GM12878 (cell line): Measurements from ENCODE around the gene BBLN. TPM values are rescaled to one million over a fixed set of nuclear protein-coding genes. Genes with fewer than 3 reads are reported as not detected.

Experiments
- ATAC-seq: fragments of 200-7000 bp; cut with Tn5 transposase; 3 replicates; pipeline ENCODE4 v1.9.1; 2020; ENCODE audit warnings: mild to moderate bottlenecking, moderate library complexity
- BruUV-seq: library from RNA; stranded (reverse); fragments of 400-500 nt; replicated peaks from 2 replicates; lab custom pipeline; 2021; lab: Mats Ljungman, UMichigan
- CTCF ChIA-PET: fragments of 300-600 bp; sonication (Branson Sonifier 250); formaldehyde crosslinking; extraction: SDS; loops from one replicate; lab custom pipeline; 2021; ENCODE audit warnings: inconsistent platforms; lab: Yijun Ruan, JAX
- POLR2A ChIA-PET: fragments of 350-600 bp; formaldehyde crosslinking; extraction: SDS; loops from one replicate; lab custom pipeline; 2021; ENCODE audit warnings: inconsistent platforms; lab: Charles Lee
- RAD21 ChIA-PET: fragments of 300-600 bp; sonication (Branson Sonifier 250); formaldehyde crosslinking; loops from one replicate; lab custom pipeline; 2023; ENCODE audit warnings: antibody characterized with exemption; ENCODE audit not compliant: unreplicated experiment; lab: Charles Lee
- SMC1A ChIA-PET: fragments of 300-600 bp; sonication (Branson Sonifier 250); formaldehyde crosslinking; loops from one replicate; lab custom pipeline; 2023; ENCODE audit not compliant: unreplicated experiment, uncharacterized antibody; lab: Charles Lee
- DNase-seq: peaks from one replicate; pipeline ENCODE4 v3.0.0-alpha.2; 2011; ENCODE audit warnings: low read depth, low spot score
- FAIRE-seq: peaks from 3 replicates; lab custom pipeline; 2011; peaks lifted over from hg19 to GRCh38; lab: Jason Lieb, UNC
- H2AFZ ChIP-seq: 2 replicates; pipeline ENCODE4 v1.6.0; 2011; ENCODE audit warnings: low read depth, low read length, control low read depth; ENCODE audit not compliant: control insufficient read depth
- H3K27ac ChIP-seq: 2 replicates; pipeline ENCODE4 v1.5.1; 2011; ENCODE audit warnings: control low read depth; ENCODE audit not compliant: control insufficient read depth, insufficient read depth
- H3K27me3 ChIP-seq, 2 experiments: replicated peaks in 1 of 2; 2 replicates each; pipeline versions ENCODE4 v1.6.0 to v1.6.1; 2011; ENCODE audit warnings: low read length in 1 of 2; ENCODE audit not compliant: control insufficient read depth in 2 of 2, insufficient read depth in 2 of 2
- H3K36me3 ChIP-seq, 2 experiments: 2 replicates each; pipeline ENCODE4 v1.5.1; 2011; ENCODE audit warnings: low read length in 1 of 2; ENCODE audit not compliant: control insufficient read depth in 2 of 2, insufficient read depth in 2 of 2
- H3K4me1 ChIP-seq: 2 replicates; pipeline ENCODE4 v1.6.1; 2011; ENCODE audit warnings: mild to moderate bottlenecking, low read length, moderate library complexity, mixed read lengths; ENCODE audit not compliant: control insufficient read depth, insufficient read depth
- H3K4me2 ChIP-seq: 2 replicates; pipeline ENCODE4 v1.6.0; 2011; ENCODE audit warnings: control low read depth; ENCODE audit not compliant: control insufficient read depth, insufficient read depth
- H3K4me3 ChIP-seq: fragments of 200-600 bp; sonication (generic); 2 replicates; pipeline ENCODE4 v1.5.1; 2016
- H3K79me2 ChIP-seq: 2 replicates; pipeline ENCODE4 v1.6.0; 2011; ENCODE audit warnings: low read length; ENCODE audit not compliant: control insufficient read depth, insufficient read depth
- H3K9ac ChIP-seq: 2 replicates; pipeline ENCODE4 v1.8.0; 2011; ENCODE audit warnings: low read length, control low read depth, mixed read lengths; ENCODE audit not compliant: control insufficient read depth, insufficient read depth
- H3K9me3 ChIP-seq: replicated peaks from 3 replicates; pipeline ENCODE4 v1.5.1; 2011; ENCODE audit warnings: mild to moderate bottlenecking, low read length; ENCODE audit not compliant: control insufficient read depth, insufficient read depth
- H4K20me1 ChIP-seq: 2 replicates; pipeline ENCODE4 v1.6.0; 2011; ENCODE audit not compliant: control insufficient read depth, insufficient read depth
- ATF2 ChIP-seq: IDR thresholded peaks from 2 replicates; pipeline ENCODE4 v1.6.1; 2012; ENCODE audit warnings: low read length, inconsistent platforms
- CBFB ChIP-seq: IDR thresholded peaks from 2 replicates; pipeline ENCODE4 v1.6.1; 2016; ENCODE audit warnings: antibody characterized with exemption, low read depth
- CREB1 ChIP-seq: IDR thresholded peaks from 2 replicates; pipeline ENCODE4 v1.6.1; 2012; ENCODE audit warnings: low read depth, mild to moderate bottlenecking, inconsistent platforms
- EZH2 ChIP-seq: IDR thresholded peaks from 2 replicates; pipeline ENCODE4 v1.6.1; 2012; ENCODE audit warnings: low read depth, mild to moderate bottlenecking, control low read depth, inconsistent platforms, low read length, borderline replicate concordance; ENCODE audit not compliant: control insufficient read depth
- IKZF1 ChIP-seq: fragments of 450-650 bp; conservative IDR thresholded peaks from 2 replicates; pipeline ENCODE4 v1.6.1; 2017; ENCODE audit warnings: antibody characterized with exemption, mild to moderate bottlenecking
- MAX ChIP-seq: IDR thresholded peaks from 2 replicates; pipeline ENCODE4 v1.6.1; 2012; ENCODE audit warnings: low read depth, low read length, improper control_type of control experiment
- MTA2 ChIP-seq: fragments of 450-650 bp; IDR thresholded peaks from 2 replicates; pipeline ENCODE4 v1.6.1; 2016; ENCODE audit warnings: low read depth, mild to moderate bottlenecking, moderate library complexity
- MYB ChIP-seq: fragments of 150-350 bp; IDR thresholded peaks from 2 replicates; pipeline ENCODE4 v1.6.1; 2014; ENCODE audit warnings: mild to moderate bottlenecking, low read depth, low read length, borderline replicate concordance
- MYC ChIP-seq: IDR thresholded peaks from 2 replicates; pipeline ENCODE4 v1.6.1; 2011; ENCODE audit warnings: mild to moderate bottlenecking, low read length, moderate library complexity, inconsistent platforms; ENCODE audit not compliant: insufficient read depth, insufficient replicate concordance, insufficient read length, severe bottlenecking
- RUNX3 ChIP-seq: IDR thresholded peaks from 2 replicates; pipeline ENCODE4 v1.6.1; 2012; ENCODE audit warnings: low read length, inconsistent platforms
- SKIL ChIP-seq: fragments of 450-650 bp; IDR thresholded peaks from 2 replicates; pipeline ENCODE4 v1.6.1; 2017; ENCODE audit warnings: mild to moderate bottlenecking, low read depth, inconsistent platforms; ENCODE audit not compliant: poor library complexity, severe bottlenecking
- SPI1 ChIP-seq: IDR thresholded peaks from 2 replicates; pipeline ENCODE4 v1.6.1; 2011; ENCODE audit warnings: low read depth, mild to moderate bottlenecking, low read length, moderate library complexity, borderline replicate concordance; ENCODE audit not compliant: insufficient read depth
- SREBF1 ChIP-seq: IDR thresholded peaks from 2 replicates; pipeline ENCODE4 v1.6.1; 2012; ENCODE audit warnings: mild to moderate bottlenecking, low read length
- WGBS: methylation state at CpG from one replicate; pipeline ENCODE4 v1.1.6; 2016; ENCODE audit warnings: low lambda C conversion rate; ENCODE audit not compliant: insufficient replicate concordance, insufficient coverage; ENCODE audit errors: missing lambda C conversion rate; 5-methylcytosine and 5-hydroxymethylcytosine counted together
- in situ Hi-C: fragments of 300-500 bp; cut with MboI; formaldehyde crosslinking; loops from 9 replicates; pipeline ENCODE4 v1.14.3; 2018; ENCODE audit warnings: mixed read lengths
- intact Hi-C: fragments of 100-400 bp; cut with micrococcal nuclease; formaldehyde crosslinking; loops from one replicate; pipeline ENCODE4 v1.14.2; 2022; ENCODE audit not compliant: unreplicated experiment
- polyA plus RNA-seq, 11 experiments: library from polyadenylated mRNA; depleted of rRNA in 4 of 11; unstranded in 6 of 11; stranded (reverse) in 5 of 11; fragments of >200 nt; fragmentation: Nextera tagmentation in 4 of 11; fragmentation: Illumina TruSeq in 1 of 11; extraction: Ambion mirVana in 4 of 11; extraction: Trizol in 1 of 11; gene quantifications; 1 replicate in 1 of 11; 2 replicates in 10 of 11; pipeline versions ENCODE4 v1.2.1 to v1.2.3, GENCODE V29; 2011 to 2016; ENCODE audit warnings: inconsistent platforms in 2 of 11, missing spikeins in 2 of 11, low read depth in 1 of 11
- total RNA-seq, 4 experiments: library from RNA; depleted of rRNA in 3 of 4; stranded (reverse); fragments of >200 nt in 3 of 4; fragmentation: Illumina TruSeq in 1 of 4; extraction: Trizol in 1 of 4; gene quantifications; 2 replicates each; pipeline versions ENCODE4 v1.2.1 to v1.2.3, GENCODE V29; 2013 to 2021
- TF ChIP-seq, protein P1 (sequence below): fragments of 450-650 bp; IDR thresholded peaks from 2 replicates; pipeline ENCODE4 v1.6.1; 2017; ENCODE audit warnings: low read depth, mild to moderate bottlenecking, moderate library complexity

BBLN gene
- total and polyA plus RNA-seq, 10 of the 15 experiments (the other 5 are each of a cell fraction or from before 2014, with no cell fraction given) = 3.8 to 194 (median 66.2) TPM

GRCh38 chr9:128127990-128128835, 31.9 kb upstream of the BBLN start:
- SMC1A ChIA-PET = interaction anchor here (1.4 kb wide), 1 partner anchor 10 kb away, joined by 6 read pairs; no protein-coding TSS in a partner anchor
- DNase-seq = peak; percentile 68
- RAD21 ChIA-PET = interaction anchor here (0.7 to 1.4 kb wide), 9 partner anchors 11 to 393 kb away, joined by 3 to 8 read pairs (median 4); partner anchors contain the start of genes GOLGA2, NAIF1, SWI5 and TOR2A
- TF ChIP-seq MYC = peak; percentile 80
- TF ChIP-seq CBFB = peak; percentile 70; the same call in 1 of the 2 replicates
- TF ChIP-seq MTA2 = 0 out of 2 replicates have a peak, but pooled peaks have one; percentile 29
- peak; percentile 37 for TF ChIP-seq SKIL
- TF ChIP-seq ATF2 = no peak
- TF ChIP-seq MAX = peak; percentile 72
- peak; percentile 68 for TF ChIP-seq IKZF1
- TF ChIP-seq, protein P1, sequence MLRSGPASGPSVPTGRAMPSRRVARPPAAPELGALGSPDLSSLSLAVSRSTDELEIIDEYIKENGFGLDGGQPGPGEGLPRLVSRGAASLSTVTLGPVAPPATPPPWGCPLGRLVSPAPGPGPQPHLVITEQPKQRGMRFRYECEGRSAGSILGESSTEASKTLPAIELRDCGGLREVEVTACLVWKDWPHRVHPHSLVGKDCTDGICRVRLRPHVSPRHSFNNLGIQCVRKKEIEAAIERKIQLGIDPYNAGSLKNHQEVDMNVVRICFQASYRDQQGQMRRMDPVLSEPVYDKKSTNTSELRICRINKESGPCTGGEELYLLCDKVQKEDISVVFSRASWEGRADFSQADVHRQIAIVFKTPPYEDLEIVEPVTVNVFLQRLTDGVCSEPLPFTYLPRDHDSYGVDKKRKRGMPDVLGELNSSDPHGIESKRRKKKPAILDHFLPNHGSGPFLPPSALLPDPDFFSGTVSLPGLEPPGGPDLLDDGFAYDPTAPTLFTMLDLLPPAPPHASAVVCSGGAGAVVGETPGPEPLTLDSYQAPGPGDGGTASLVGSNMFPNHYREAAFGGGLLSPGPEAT = peak; percentile 98
- TF ChIP-seq EZH2 = no peak
- TF ChIP-seq RUNX3 = peak; percentile 90
- TF ChIP-seq CREB1 = peak; percentile 69
- TF ChIP-seq SPI1 = no peak
- TF ChIP-seq MYB = peak; percentile 97
- TF ChIP-seq SREBF1 = no peak

More at GRCh38 chr9:128127990-128128835, 31.9 kb upstream of the BBLN start:
- ATAC-seq (peak; percentile 76), FAIRE-seq (peak; percentile 78)
- no peaks in the 10 kb centered on the region; a peak in 2 of 4 replicates for H3K27me3 ChIP-seq
- BruUV-seq = no TSS peak
- H3K9me3 ChIP-seq = no peaks in the 10 kb centered on the region
- H3K27ac ChIP-seq = peak overlapping the region; percentile 99
- H3K79me2 ChIP-seq = peaks cover 32% of the 10 kb centered on the region
- H3K36me3 ChIP-seq = peaks cover 0 to 9% of the 10 kb centered on the region in 2 experiments; a peak in 3 of 4 replicates
- H3K4me2 ChIP-seq = peak overlapping the region; percentile 79
- in situ Hi-C loops = no loop called here
- CTCF ChIA-PET = interaction anchor here (0.6 to 7.4 kb wide), 11 partner anchors 12 to 185 kb away, joined by 3 to 84 read pairs (median 3); no protein-coding TSS in a partner anchor
- POLR2A ChIA-PET = interaction anchor here (0.5 to 1.5 kb wide), 9 partner anchors 9 to 1364 kb away, joined by 3 to 10 read pairs (median 4); no protein-coding TSS in a partner anchor
- peaks cover 14% of the 10 kb centered on the region; the same call in 1 of the 2 replicates for H3K4me1 ChIP-seq
- intact Hi-C loops = loop anchor here (1.0 to 5.0 kb wide), 3 partner anchors 32 to 341 kb away; partner anchors contain the start of genes BBLN, CDK9 and SLC27A4
- peak overlapping the region; percentile 98 for H3K9ac ChIP-seq
- H3K4me3 ChIP-seq = peak overlapping the region; percentile 88
- WGBS = under 1% methylated on average over 61 of the region's 82 CpGs
- H2AFZ ChIP-seq = peak overlapping the region; percentile 99
- H4K20me1 ChIP-seq = no peaks in the 10 kb centered on the region
